HepG2 (cell line): Measurements from ENCODE around the gene PXMP4. TPM values are rescaled to one million over a fixed set of nuclear protein-coding genes. Genes with fewer than 3 reads are reported as not detected.

Experiments
- FOSL1 ChIP-seq: sonication (generic); formaldehyde crosslinking; IDR thresholded peaks from 2 replicates; pipeline ENCODE4 v1.9.0; 2021; ENCODE audit warnings: missing genetic modification reagents, borderline replicate concordance
- FOSL2 ChIP-seq: sonication (generic); formaldehyde crosslinking; IDR thresholded peaks from 2 replicates; pipeline ENCODE4 v1.4.0; 2020; ENCODE audit warnings: missing genetic modification reagents
- FOXK1 ChIP-seq: sonication (generic); formaldehyde crosslinking; IDR thresholded peaks from 2 replicates; pipeline ENCODE4 v1.4.0; 2020; ENCODE audit warnings: low read depth, missing genetic modification reagents, borderline replicate concordance
- IKZF4 ChIP-seq: sonication (generic); formaldehyde crosslinking; IDR thresholded peaks from 2 replicates; pipeline ENCODE4 v1.5.1; 2020; ENCODE audit warnings: borderline replicate concordance, mild to moderate bottlenecking, low read depth, missing genetic modification reagents; ENCODE audit errors: not compliant biosample characterization
- LBX2 ChIP-seq: sonication (generic); formaldehyde crosslinking; IDR thresholded peaks from 2 replicates; pipeline ENCODE4 v1.5.0; 2020; ENCODE audit warnings: missing genetic modification reagents, mild to moderate bottlenecking, borderline replicate concordance
- MED8 ChIP-seq: sonication (generic); formaldehyde crosslinking; IDR thresholded peaks from 2 replicates; pipeline ENCODE4 v1.8.1; 2023; ENCODE audit warnings: mild to moderate bottlenecking, missing genetic modification reagents; ENCODE audit not compliant: insufficient replicate concordance
- MTA1 ChIP-seq: sonication (generic); formaldehyde crosslinking; IDR thresholded peaks from 2 replicates; pipeline ENCODE4 v1.4.0; 2020; ENCODE audit warnings: missing genetic modification reagents, mild to moderate bottlenecking, borderline replicate concordance
- NFAT5 ChIP-seq: sonication (generic); formaldehyde crosslinking; IDR thresholded peaks from 2 replicates; pipeline ENCODE4 v1.4.0; 2020; ENCODE audit warnings: missing genetic modification reagents
- NFATC3 ChIP-seq: sonication (generic); formaldehyde crosslinking; IDR thresholded peaks from 2 replicates; pipeline ENCODE4 v1.5.1; 2020; ENCODE audit warnings: mild to moderate bottlenecking, missing genetic modification reagents
- RFXAP ChIP-seq: sonication (generic); formaldehyde crosslinking; IDR thresholded peaks from 2 replicates; pipeline ENCODE4 v1.4.0; 2020; ENCODE audit warnings: missing genetic modification reagents, borderline replicate concordance
- SNAPC4 ChIP-seq: sonication (generic); formaldehyde crosslinking; IDR thresholded peaks from 2 replicates; pipeline ENCODE4 v1.4.0; 2020; ENCODE audit warnings: mild to moderate bottlenecking, missing genetic modification reagents
- TFE3 ChIP-seq: IDR thresholded peaks from 2 replicates; pipeline ENCODE4 v1.6.1; 2016
- ZFP91 ChIP-seq: sonication (generic); formaldehyde crosslinking; IDR thresholded peaks from 2 replicates; pipeline ENCODE4 v1.9.0; 2022; ENCODE audit warnings: missing genetic modification reagents, mild to moderate bottlenecking, borderline replicate concordance
- ZNF558 ChIP-seq: sonication (generic); formaldehyde crosslinking; IDR thresholded peaks from 2 replicates; pipeline ENCODE4 v1.9.0; 2022; ENCODE audit warnings: mild to moderate bottlenecking, missing genetic modification reagents, borderline replicate concordance
- ZNF713 ChIP-seq: sonication (generic); formaldehyde crosslinking; IDR thresholded peaks from 2 replicates; pipeline ENCODE4 v1.4.0; 2020; ENCODE audit warnings: mild to moderate bottlenecking, missing genetic modification reagents
- polyA plus RNA-seq, 8 experiments: library from polyadenylated mRNA; depleted of rRNA in 3 of 8; stranded (reverse) in 7 of 8; unstranded in 1 of 8; fragments of >200 nt; fragmentation: Illumina TruSeq in 4 of 8; extraction: Trizol in 4 of 8; gene quantifications; 2 replicates each; pipeline versions ENCODE4 v1.2.1 to v1.2.3, GENCODE V29; 2011 to 2016; ENCODE audit warnings: low read depth in 4 of 8, missing spikeins in 1 of 8, mixed read lengths in 1 of 8; ENCODE audit not compliant: insufficient read depth in 1 of 8
- total RNA-seq, 5 experiments: library from RNA; depleted of rRNA; stranded (reverse); fragments of >200 nt; fragmentation: Illumina TruSeq; extraction: Trizol; gene quantifications; 2 replicates each; pipeline ENCODE4 v1.2.3, GENCODE V29; 2016; ENCODE audit warnings: low read depth in 1 of 5

Gene PXMP4
- total and polyA plus RNA-seq, 2 of the 13 experiments (the other 11 are each of a cell fraction or from before 2014, with no cell fraction given): not detected

- TF ChIP-seq ZFP91 (CRISPR knock-in tag) (0 out of 2 replicates have a peak, but pooled peaks have one; percentile 6), IKZF4 (CRISPR knock-in tag) (no peak), MED8 (CRISPR knock-in tag) (no peak), NFATC3 (no peak), NFAT5 (CRISPR knock-in tag) (no peak), SNAPC4 (no peak), FOSL1 (CRISPR knock-in tag) (no peak), TFE3 (CRISPR knock-in tag) (no peak), ZNF713 (CRISPR knock-in tag) (no peak), ZNF558 (CRISPR knock-in tag) (no peak), LBX2 (no peak), MTA1 (CRISPR knock-in tag) (0 out of 2 replicates have a peak, but pooled peaks have one; percentile 29), FOSL2 (CRISPR knock-in tag) (no peak), RFXAP (CRISPR knock-in tag) (no peak; the same call in 1 of the 2 replicates), FOXK1 (CRISPR knock-in tag) (no peak)
Observed at GRCh38 chr20:33686984-33687366, 33.1 kb downstream of the PXMP4 start (continued).
